Naive B cell (primary cell): ENCODE measurements around the gene NLRP14. TPM values are rescaled to one million over a fixed set of nuclear protein-coding genes. Genes with fewer than 3 reads are reported as not detected.

Experiments
- ATAC-seq, 2 donors: fragments of 150-1000 bp; cut with Tn5 transposase; 2 replicates each; pipeline ENCODE4 v1.10.0; 2021; ENCODE audit warnings: low read depth in 2 of 2, mild to moderate bottlenecking in 2 of 2, moderate library complexity in 2 of 2
- DNase-seq: peaks from one replicate; pipeline ENCODE4 v3.0.0; 2022
- H3K27ac Mint-ChIP-seq, 6 donors: one replicate each; pipeline ENCODE4 v1.8.0; 2020 to 2022; ENCODE audit warnings: mild to moderate bottlenecking in 6 of 6, mixed read lengths in 6 of 6, moderate library complexity in 5 of 6, inconsistent platforms in 2 of 6
- H3K27me3 Mint-ChIP-seq, 3 donors: one replicate each; pipeline ENCODE4 v1.8.0; 2021 to 2022; ENCODE audit warnings: mixed read lengths in 3 of 3, mild to moderate bottlenecking in 1 of 3
- H3K36me3 Mint-ChIP-seq, 2 donors: one replicate each; pipeline ENCODE4 v1.8.0; 2020 to 2022; ENCODE audit warnings: mixed read lengths in 2 of 2, inconsistent platforms in 1 of 2, mild to moderate bottlenecking in 1 of 2
- H3K4me1 Mint-ChIP-seq, 3 donors: one replicate each; pipeline ENCODE4 v1.8.0; 2020 to 2022; ENCODE audit warnings: mixed read lengths in 3 of 3, inconsistent platforms in 1 of 3, mild to moderate bottlenecking in 1 of 3, moderate library complexity in 1 of 3
- H3K4me3 Mint-ChIP-seq, 8 donors: one replicate each; pipeline ENCODE4 v1.8.0; 2020 to 2022; ENCODE audit warnings: mild to moderate bottlenecking in 8 of 8, mixed read lengths in 8 of 8, moderate library complexity in 8 of 8, inconsistent platforms in 2 of 8
- H3K9me3 Mint-ChIP-seq, 7 donors: one replicate each; pipeline ENCODE4 v1.8.0; 2020 to 2022; ENCODE audit warnings: mixed read lengths in 7 of 7, mild to moderate bottlenecking in 5 of 7, inconsistent platforms in 2 of 7, moderate library complexity in 1 of 7
- polyA plus RNA-seq, 6 donors: library from polyadenylated mRNA; unstranded; fragments of 300-500 nt; fragmentation: Illumina TruSeq; gene quantifications; one replicate each; pipeline ENCODE4 v1.2.3, GENCODE V29; 2021; ENCODE audit warnings: low read depth in 6 of 6

The NLRP14 gene
- not detected for polyA plus RNA-seq

GRCh38 chr11:7020183-7020917, at the start of gene NLRP14, which contains the start of gene ZNF214:
NLRP14 (plus strand) TSS chr11:7020479; CDS start chr11:7038587, 18,108 bp downstream.
ZNF214 (minus strand) TSS chr11:7020346; CDS start chr11:7002835, 17,511 bp downstream.
- H3K9me3 Mint-ChIP-seq = peaks cover 0 to 3% (median 0%) of the 10 kb centered on the region in 7 donors
- H3K27ac Mint-ChIP-seq = peak within 1 kb of the TSS in 1 of 6 donors; percentile 51
- peak within 1 kb of the TSS in 4 of 8 donors; percentile 8 to 42 (median 22) for H3K4me3 Mint-ChIP-seq
- no peak for DNase-seq
- peaks cover 32 to 45% (median 36%) of the 10 kb centered on the region in 3 donors for H3K27me3 Mint-ChIP-seq
- peaks cover 4 to 7% (median 5%) of the 10 kb centered on the region in 3 donors for H3K4me1 Mint-ChIP-seq
- ATAC-seq = no peak
- no peaks in the 10 kb centered on the region for H3K36me3 Mint-ChIP-seq

DNA sequence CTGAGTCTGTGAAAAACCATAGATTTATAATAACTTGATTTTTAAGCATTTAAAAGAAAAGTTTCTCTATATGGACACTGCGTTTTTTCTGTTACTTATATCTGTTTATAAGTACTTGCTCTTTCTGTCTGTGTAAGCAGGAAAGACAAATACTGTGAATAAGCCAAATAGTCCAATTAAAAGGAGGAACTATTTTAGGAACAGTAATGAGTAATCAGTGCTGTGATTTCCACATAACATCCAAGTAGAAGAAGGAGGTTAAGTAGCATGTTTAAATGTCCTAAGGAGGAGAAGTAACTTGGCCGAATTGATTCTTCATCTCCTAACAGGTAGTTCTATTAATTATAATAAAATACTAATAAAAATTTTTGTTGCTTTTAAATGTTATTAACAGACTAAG, 40.9 kb upstream of the NLRP14 start:
- Mint-ChIP-seq H3K27me3 (peaks cover 0 to 13% (median 10%) of the 10 kb centered on the region in 3 donors), H3K4me1 (no peaks in the 10 kb centered on the region), H3K36me3 (no peaks in the 10 kb centered on the region), H3K4me3 (no peak overlapping the region), H3K27ac (no peak overlapping the region), H3K9me3 (peaks cover 0 to 14% (median 3%) of the 10 kb centered on the region in 7 donors)
- no peak for ATAC-seq
- DNase-seq = no peak

GRCh38 chr11:6986487-6986886, 33.8 kb upstream of the NLRP14 start:
- Mint-ChIP-seq H3K9me3 (peaks cover 0 to 11% (median 3%) of the 10 kb centered on the region in 7 donors), H3K27ac (no peak overlapping the region), H3K4me3 (no peak overlapping the region), H3K36me3 (no peaks in the 10 kb centered on the region), H3K4me1 (no peaks in the 10 kb centered on the region), H3K27me3 (peaks cover 5 to 13% (median 7%) of the 10 kb centered on the region in 3 donors)
- no peak for ATAC-seq
- no peak for DNase-seq

DNA sequence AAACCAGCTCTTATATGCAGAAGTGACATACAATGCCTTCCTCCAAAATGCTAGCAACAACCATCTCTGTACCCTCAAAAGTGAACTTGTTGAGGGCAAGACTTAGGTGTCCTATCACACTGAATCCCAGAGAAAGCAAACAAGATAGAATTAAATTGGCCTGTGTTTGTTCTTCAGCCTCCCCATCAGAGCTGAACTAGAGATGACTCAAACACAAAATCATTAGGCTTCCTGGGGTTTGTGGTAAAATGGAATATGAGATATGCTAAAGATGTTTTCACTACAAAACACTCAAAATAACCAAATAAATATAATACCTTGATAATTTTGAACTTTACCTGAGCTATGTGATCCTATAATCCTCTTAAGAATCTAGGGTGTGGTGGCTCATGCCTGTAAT, 31.8 kb upstream of the NLRP14 start:
- Mint-ChIP-seq H3K4me1 (no peaks in the 10 kb centered on the region), H3K27me3 (peaks cover 7 to 15% (median 8%) of the 10 kb centered on the region in 3 donors), H3K4me3 (no peak overlapping the region), H3K9me3 (peaks cover 0 to 8% (median 0%) of the 10 kb centered on the region in 7 donors), H3K27ac (no peak overlapping the region), H3K36me3 (no peaks in the 10 kb centered on the region)
- DNase-seq (no peak), ATAC-seq (no peak)

DNA sequence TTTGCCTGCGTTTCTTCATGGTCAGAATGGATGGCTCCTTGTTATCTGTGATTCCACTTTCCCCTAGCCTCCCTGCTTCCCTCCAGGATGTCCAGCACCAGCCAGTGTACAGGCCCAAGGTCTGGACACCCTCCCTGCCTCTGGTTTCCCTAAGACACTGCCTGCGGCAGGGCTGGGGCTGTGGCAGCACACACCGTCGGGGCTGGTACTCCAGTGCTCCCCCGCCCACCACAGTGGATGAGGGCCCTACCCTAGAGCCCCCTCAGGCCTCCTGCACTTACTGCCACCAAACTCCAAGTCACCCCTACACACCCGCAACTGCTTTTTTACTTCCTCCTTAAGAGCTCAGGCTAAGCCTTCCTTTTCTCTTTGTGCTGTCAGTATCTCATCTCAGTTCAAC, 29.1 kb upstream of the NLRP14 start:
- ATAC-seq = no peak
- Mint-ChIP-seq H3K27ac (no peak overlapping the region), H3K4me1 (no peaks in the 10 kb centered on the region), H3K4me3 (no peak overlapping the region), H3K27me3 (peaks cover 0 to 13% (median 8%) of the 10 kb centered on the region in 3 donors), H3K36me3 (no peaks in the 10 kb centered on the region), H3K9me3 (peaks cover 0 to 7% (median 0%) of the 10 kb centered on the region in 7 donors)
- no peak for DNase-seq

DNA sequence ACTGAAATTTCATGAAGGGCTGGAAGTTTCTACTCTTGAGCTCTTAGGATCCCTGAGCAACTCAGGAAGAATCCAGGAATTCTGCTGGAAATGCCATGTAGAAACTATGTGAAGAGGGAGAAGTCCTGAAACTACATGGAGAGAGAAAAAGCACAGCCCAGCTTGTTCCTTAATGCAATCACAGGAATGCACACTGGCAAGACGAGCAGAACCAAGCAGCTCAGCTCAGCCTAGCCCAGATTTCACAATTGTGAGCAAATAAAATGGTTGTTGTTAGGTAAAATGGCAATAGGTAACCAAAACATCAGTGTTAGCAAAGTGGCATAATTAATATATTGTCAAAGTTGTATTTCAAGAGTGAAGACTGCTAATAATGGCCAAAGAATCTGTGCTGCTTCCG, 28.3 kb upstream of the NLRP14 start:
- peaks cover 0 to 9% (median 8%) of the 10 kb centered on the region in 3 donors for H3K27me3 Mint-ChIP-seq
- no peaks in the 10 kb centered on the region for H3K36me3 Mint-ChIP-seq
- DNase-seq = no peak
- no peak overlapping the region for H3K27ac Mint-ChIP-seq
- peaks cover 0 to 1% (median 0%) of the 10 kb centered on the region in 7 donors for H3K9me3 Mint-ChIP-seq
- no peak for ATAC-seq
- no peak overlapping the region for H3K4me3 Mint-ChIP-seq
- no peaks in the 10 kb centered on the region for H3K4me1 Mint-ChIP-seq

- no peak overlapping the region for H3K4me3 Mint-ChIP-seq
These were observed 27.5 kb upstream of the NLRP14 start for GRCh38 chr11:6992457-6993417.

GRCh38 chr11:6995703-6996102, 24.6 kb upstream of the NLRP14 start:
- Mint-ChIP-seq H3K4me3 (no peak overlapping the region), H3K36me3 (no peaks in the 10 kb centered on the region), H3K27ac (peak overlapping the region in 1 of 6 donors; percentile 53), H3K4me1 (no peaks in the 10 kb centered on the region), H3K9me3 (no peaks in the 10 kb centered on the region), H3K27me3 (peaks cover 0 to 31% (median 23%) of the 10 kb centered on the region in 3 donors)
- ATAC-seq (no peak), DNase-seq (no peak)

More at GRCh38 chr11:6992457-6993417, 27.5 kb upstream of the NLRP14 start:
- no peak for DNase-seq
- Mint-ChIP-seq H3K4me1 (no peaks in the 10 kb centered on the region), H3K9me3 (no peaks in the 10 kb centered on the region), H3K27me3 (peaks cover 0 to 9% (median 8%) of the 10 kb centered on the region in 3 donors), H3K36me3 (no peaks in the 10 kb centered on the region), H3K27ac (no peak overlapping the region)
- ATAC-seq = no peak

DNA sequence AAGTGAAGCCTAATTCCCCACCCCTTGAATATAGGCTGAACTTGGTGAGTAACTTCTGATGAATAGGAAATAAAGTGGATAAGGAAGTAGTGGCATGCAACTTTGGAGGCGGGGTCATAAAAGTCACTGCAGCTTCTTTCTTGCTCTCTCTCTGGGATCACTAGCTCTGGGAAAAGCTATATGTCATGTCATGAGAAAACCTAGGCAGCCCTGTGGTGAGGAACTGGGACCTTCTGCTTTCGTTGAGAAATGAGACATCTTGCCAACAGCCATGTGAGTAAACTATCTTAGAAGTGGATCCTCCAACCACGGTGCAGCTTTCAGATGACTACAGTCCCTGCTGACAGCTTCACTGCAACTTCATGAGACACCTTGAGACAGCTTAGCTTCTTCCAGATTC, 15.8 kb upstream of the NLRP14 start:
- DNase-seq = no peak
- Mint-ChIP-seq H3K27me3 (peaks cover 5 to 41% (median 36%) of the 10 kb centered on the region in 3 donors), H3K4me1 (no peaks in the 10 kb centered on the region), H3K36me3 (no peaks in the 10 kb centered on the region), H3K4me3 (no peak overlapping the region), H3K9me3 (no peaks in the 10 kb centered on the region), H3K27ac (no peak overlapping the region)
- no peak for ATAC-seq

GRCh38 chr11:7014118-7014517, 6.2 kb upstream of the NLRP14 start:
- Mint-ChIP-seq H3K9me3 (peaks cover 0 to 3% (median 0%) of the 10 kb centered on the region in 7 donors), H3K4me1 (no peaks in the 10 kb centered on the region), H3K36me3 (no peaks in the 10 kb centered on the region), H3K27me3 (peaks cover 19 to 27% (median 19%) of the 10 kb centered on the region in 3 donors), H3K27ac (no peak overlapping the region), H3K4me3 (no peak overlapping the region)
- DNase-seq (no peak), ATAC-seq (no peak)

DNA sequence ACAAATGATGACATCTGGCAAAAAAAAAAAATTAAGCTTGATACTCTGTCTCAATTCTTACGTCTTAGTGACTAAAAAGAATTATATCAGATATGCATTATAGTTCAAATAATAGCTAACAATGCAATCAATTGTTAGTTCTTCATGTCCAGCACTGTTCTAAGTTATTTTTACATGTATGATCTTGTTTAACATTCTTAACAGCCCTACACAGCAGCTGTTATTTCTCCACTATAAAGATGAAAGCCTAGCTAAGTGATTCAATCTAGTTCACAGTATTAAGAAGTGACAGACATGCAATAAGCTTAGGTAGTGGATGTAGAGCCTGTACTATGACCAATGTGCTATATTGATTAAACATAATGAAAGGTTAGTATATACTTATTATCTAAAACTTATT, 4.3 kb upstream of the NLRP14 start:
- H3K4me1 Mint-ChIP-seq = peaks cover 4 to 7% (median 5%) of the 10 kb centered on the region in 3 donors
- ATAC-seq (no peak), DNase-seq (no peak)
- H3K4me3 Mint-ChIP-seq = no peak overlapping the region
- no peaks in the 10 kb centered on the region for H3K9me3 Mint-ChIP-seq
- no peaks in the 10 kb centered on the region for H3K36me3 Mint-ChIP-seq
- peaks cover 24 to 27% (median 24%) of the 10 kb centered on the region in 3 donors for H3K27me3 Mint-ChIP-seq
- no peak overlapping the region for H3K27ac Mint-ChIP-seq

- Mint-ChIP-seq H3K9me3 (peaks cover 0 to 3% (median 0%) of the 10 kb centered on the region in 7 donors), H3K4me3 (peak overlapping the region in 2 of 8 donors; percentile 26 to 42), H3K36me3 (no peaks in the 10 kb centered on the region), H3K27me3 (peaks cover 32 to 38% (median 36%) of the 10 kb centered on the region in 3 donors), H3K27ac (no peak overlapping the region), H3K4me1 (peaks cover 4 to 7% (median 5%) of the 10 kb centered on the region in 3 donors)
- DNase-seq (no peak), ATAC-seq (no peak)
These were observed 638 bp upstream of the NLRP14 start for GRCh38 chr11:7019500-7020182.

GRCh38 chr11:7021318-7021717, 1.0 kb downstream of the NLRP14 start:
- ATAC-seq (no peak), DNase-seq (no peak)
- Mint-ChIP-seq H3K4me3 (no peak overlapping the region), H3K27ac (no peak overlapping the region), H3K9me3 (peaks cover 0 to 3% (median 0%) of the 10 kb centered on the region in 7 donors), H3K27me3 (peaks cover 32 to 47% (median 36%) of the 10 kb centered on the region in 3 donors), H3K36me3 (no peaks in the 10 kb centered on the region), H3K4me1 (peaks cover 4 to 7% (median 5%) of the 10 kb centered on the region in 3 donors)
